ENCODE measurements around the gene KRT86. TPM values are rescaled to one million over a fixed set of nuclear protein-coding genes. Genes with fewer than 3 reads are reported as not detected.

KRT86 gene
- polyA plus RNA-seq, 3 donors, result not detected

GRCh38 chr12:52356762-52357580 is 82.5 kb downstream of the KRT86 start:
- DNase-seq, result no peak

Other genes with a start within 250 kb of the KRT86 start
- gene NR4A1, start 223.2 kb upstream of the KRT86 start, polyA plus RNA-seq (ENCODE audit: insufficient read length in 3 of 3), result 10 to 100 TPM in 2 of 3 donors, 1 to 10 TPM in 1; 9.5 to 14.7 (median 14.1) TPM
- 10 to 100 TPM; 28.7 to 34.0 (median 30.1) TPM for gene ATG101, start 204.7 kb upstream of the KRT86 start, polyA plus RNA-seq (ENCODE audit: insufficient read length in 3 of 3)
- under 1 TPM; 0.61 to 0.73 (median 0.73) TPM for gene SMIM41, start 194.9 kb upstream of the KRT86 start, polyA plus RNA-seq (ENCODE audit: insufficient read length in 3 of 3)
- gene KRT80, start 82.6 kb upstream of the KRT86 start, polyA plus RNA-seq (ENCODE audit: insufficient read length in 3 of 3), result 1 to 10 TPM in 1 of 3 donors, under 1 TPM in 2; 0.70 to 1.1 (median 0.99) TPM
- 10 to 100 TPM; 62.3 to 83.1 (median 64.3) TPM for gene KRT7, start 41.4 kb upstream of the KRT86 start, polyA plus RNA-seq (ENCODE audit: insufficient read length in 3 of 3)
- under 1 TPM in 1 of 3 donors, not detected in 2; 0.11 TPM for gene KRT81, start 16.9 kb downstream of the KRT86 start, polyA plus RNA-seq (ENCODE audit: insufficient read length in 3 of 3)
- gene KRT83, start 46.8 kb downstream of the KRT86 start, polyA plus RNA-seq (ENCODE audit: insufficient read length in 3 of 3), result not detected
- not detected for gene KRT85, start 92.8 kb downstream of the KRT86 start, polyA plus RNA-seq (ENCODE audit: insufficient read length in 3 of 3)
- gene KRT84, start 111.0 kb downstream of the KRT86 start, polyA plus RNA-seq (ENCODE audit: insufficient read length in 3 of 3), result not detected
- not detected for gene KRT82, start 131.7 kb downstream of the KRT86 start, polyA plus RNA-seq (ENCODE audit: insufficient read length in 3 of 3)
- not detected for gene KRT75, start 159.7 kb downstream of the KRT86 start, polyA plus RNA-seq (ENCODE audit: insufficient read length in 3 of 3)
- gene KRT6B, start 177.5 kb downstream of the KRT86 start, polyA plus RNA-seq (ENCODE audit: insufficient read length in 3 of 3), result not detected
- not detected for gene KRT6C, start 199.2 kb downstream of the KRT86 start, polyA plus RNA-seq (ENCODE audit: insufficient read length in 3 of 3)
- gene KRT6A, start 218.6 kb downstream of the KRT86 start, polyA plus RNA-seq (ENCODE audit: insufficient read length in 3 of 3), result not detected
- gene KRT5, start 245.7 kb downstream of the KRT86 start, polyA plus RNA-seq (ENCODE audit: insufficient read length in 3 of 3), result 1 to 10 TPM in 1 of 3 donors, under 1 TPM in 2; 0.44 to 1.1 (median 0.59) TPM